ENCODE measurements around the gene HRC.

DNA sequence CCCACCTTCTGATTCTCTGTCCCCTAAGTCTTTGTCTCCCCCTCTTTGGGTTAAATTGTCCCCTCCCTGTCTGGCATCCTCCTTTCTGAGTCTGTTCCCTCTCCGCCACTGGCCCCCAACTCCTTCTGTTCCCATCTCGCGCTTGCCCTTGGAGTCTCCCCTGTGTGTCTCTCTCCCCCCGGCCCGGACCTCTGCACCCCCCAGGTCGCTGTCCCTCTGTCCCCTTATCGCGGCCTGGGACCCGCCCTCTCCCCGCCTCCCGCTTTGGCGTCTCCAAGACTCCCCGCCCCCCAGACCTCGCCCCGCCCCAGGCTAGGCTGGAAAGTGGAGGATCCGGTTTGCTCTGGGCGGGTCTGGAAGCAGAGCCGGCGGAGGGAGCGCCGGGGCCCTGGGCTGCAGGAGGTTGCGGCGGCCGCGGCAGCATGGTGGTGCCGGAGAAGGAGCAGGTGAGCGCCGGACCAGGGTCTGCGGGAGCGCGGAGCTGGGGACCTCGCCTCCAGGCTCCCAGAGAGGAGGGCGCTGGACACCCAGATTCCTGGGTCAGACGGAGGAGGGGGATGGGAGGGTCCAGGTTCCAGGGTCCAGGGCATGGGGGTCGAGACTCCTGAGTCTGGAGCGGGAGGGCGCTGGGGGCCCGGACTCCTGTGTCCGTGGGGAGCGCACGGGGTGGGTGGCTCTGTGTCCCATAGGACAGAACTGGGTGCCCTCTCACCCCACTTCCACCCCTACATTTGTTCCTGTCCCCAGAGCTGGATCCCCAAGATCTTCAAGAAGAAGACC lies 2.4 kb upstream of the HRC start, which contains the start of gene TRPM4:
- TF ChIP-seq POLR2A (IDR thresholded peaks at IDR 0.05) (peak; percentile 65 to 87 (median 83)), CTCF (IDR thresholded peaks at IDR 0.05) (peak in 1 of 7 experiments; percentile 6)

All from body of pancreas (tissue), 4 donors.